Glutamatergic neuron (in vitro differentiated cells): Measurements from ENCODE around the gene TRIM29. TPM values are rescaled to one million over a fixed set of nuclear protein-coding genes. Genes with fewer than 3 reads are reported as not detected.

Source experiments
- DNase-seq: peaks from one replicate; pipeline ENCODE4 v3.0.0; 2022
- H3K27ac Mint-ChIP-seq: one replicate; pipeline ENCODE4 v1.8.0; 2020; ENCODE audit warnings: mild to moderate bottlenecking, mixed read lengths, inconsistent platforms; ENCODE audit not compliant: unreplicated experiment
- H3K27me3 Mint-ChIP-seq: one replicate; pipeline ENCODE4 v1.8.0; 2020; ENCODE audit warnings: mild to moderate bottlenecking, moderate library complexity, mixed read lengths, inconsistent platforms; ENCODE audit not compliant: unreplicated experiment
- H3K36me3 Mint-ChIP-seq: one replicate; pipeline ENCODE4 v1.8.0; 2020; ENCODE audit warnings: mild to moderate bottlenecking, mixed read lengths, inconsistent platforms; ENCODE audit not compliant: unreplicated experiment
- H3K4me1 Mint-ChIP-seq: one replicate; pipeline ENCODE4 v1.8.0; 2020; ENCODE audit warnings: mild to moderate bottlenecking, low read depth, mixed read lengths, inconsistent platforms; ENCODE audit not compliant: unreplicated experiment
- H3K4me3 Mint-ChIP-seq: one replicate; pipeline ENCODE4 v1.8.0; 2020; ENCODE audit warnings: mild to moderate bottlenecking, mixed read lengths, inconsistent platforms; ENCODE audit not compliant: unreplicated experiment
- H3K9me3 Mint-ChIP-seq: one replicate; pipeline ENCODE4 v1.8.0; 2020; ENCODE audit warnings: mild to moderate bottlenecking, moderate library complexity, mixed read lengths, inconsistent platforms; ENCODE audit not compliant: unreplicated experiment
- total RNA-seq: library from RNA; stranded (reverse); fragmentation: NEBNext Ultra II Directional; extraction: Animal tissue kit (Norgen Biotek cat#: 25700); gene quantifications from one replicate; pipeline ENCODE4 v1.2.1, GENCODE V29; 2021; ENCODE audit not compliant: unreplicated experiment
- TF ChIP-seq, protein P1 (sequence below): fragments of 200-600 bp; sonication (generic); IDR thresholded peaks from one replicate; pipeline ENCODE4 v1.5.0; 2021; ENCODE audit not compliant: partially characterized antibody, unreplicated experiment

Gene TRIM29
- total RNA-seq, 1 donor from 2014 or later: not detected

DNA sequence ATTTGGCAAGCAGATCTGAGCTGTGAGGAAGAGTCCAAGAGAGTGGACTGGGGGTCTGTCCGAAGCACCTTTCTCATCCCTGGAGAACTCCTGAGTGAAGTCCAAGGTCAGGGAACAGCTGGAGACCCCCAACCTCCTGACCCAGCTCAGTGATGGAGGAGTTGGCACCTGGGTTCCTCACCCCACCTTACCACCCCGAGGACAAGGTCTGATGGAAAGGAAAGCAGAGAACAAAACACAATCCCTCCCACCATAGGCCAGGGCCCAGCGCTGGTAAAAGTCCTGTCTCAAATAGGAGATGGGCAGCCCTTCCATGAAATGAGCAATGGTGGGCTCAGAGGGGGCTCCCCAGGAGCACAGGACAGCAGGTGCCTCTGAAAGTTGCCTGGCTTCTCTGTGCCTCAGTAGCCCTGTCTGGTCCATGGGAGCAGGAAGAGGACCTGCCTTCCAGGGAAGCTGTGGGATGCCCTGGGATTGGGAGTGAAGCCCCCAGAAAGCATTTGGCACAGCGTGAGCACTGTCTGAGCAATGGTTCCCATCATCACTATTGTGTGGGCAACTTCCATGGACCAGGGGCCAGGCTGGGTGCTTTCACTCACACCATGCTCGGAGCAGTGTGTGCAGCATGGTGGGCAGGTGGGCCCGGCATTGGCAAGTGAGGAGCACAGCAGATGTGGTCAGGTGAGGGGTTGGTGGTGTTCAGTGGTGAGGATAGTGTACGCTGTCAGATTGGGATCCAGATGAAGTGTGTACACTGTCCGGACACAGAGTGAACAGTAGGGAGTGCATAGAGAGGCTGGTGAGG lies 7.5 kb downstream of the TRIM29 start:
- Mint-ChIP-seq H3K27ac (no peak overlapping the region), H3K4me1 (peaks cover 1% of the 10 kb centered on the region), H3K27me3 (peaks cover 22% of the 10 kb centered on the region), H3K4me3 (no peak overlapping the region), H3K9me3 (peaks cover 10% of the 10 kb centered on the region), H3K36me3 (peaks cover 6% of the 10 kb centered on the region)
- DNase-seq: peak; percentile 2
- TF ChIP-seq, protein P1, sequence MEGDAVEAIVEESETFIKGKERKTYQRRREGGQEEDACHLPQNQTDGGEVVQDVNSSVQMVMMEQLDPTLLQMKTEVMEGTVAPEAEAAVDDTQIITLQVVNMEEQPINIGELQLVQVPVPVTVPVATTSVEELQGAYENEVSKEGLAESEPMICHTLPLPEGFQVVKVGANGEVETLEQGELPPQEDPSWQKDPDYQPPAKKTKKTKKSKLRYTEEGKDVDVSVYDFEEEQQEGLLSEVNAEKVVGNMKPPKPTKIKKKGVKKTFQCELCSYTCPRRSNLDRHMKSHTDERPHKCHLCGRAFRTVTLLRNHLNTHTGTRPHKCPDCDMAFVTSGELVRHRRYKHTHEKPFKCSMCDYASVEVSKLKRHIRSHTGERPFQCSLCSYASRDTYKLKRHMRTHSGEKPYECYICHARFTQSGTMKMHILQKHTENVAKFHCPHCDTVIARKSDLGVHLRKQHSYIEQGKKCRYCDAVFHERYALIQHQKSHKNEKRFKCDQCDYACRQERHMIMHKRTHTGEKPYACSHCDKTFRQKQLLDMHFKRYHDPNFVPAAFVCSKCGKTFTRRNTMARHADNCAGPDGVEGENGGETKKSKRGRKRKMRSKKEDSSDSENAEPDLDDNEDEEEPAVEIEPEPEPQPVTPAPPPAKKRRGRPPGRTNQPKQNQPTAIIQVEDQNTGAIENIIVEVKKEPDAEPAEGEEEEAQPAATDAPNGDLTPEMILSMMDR: no peak

GRCh38 chr11:120129570-120129969 lies 8.3 kb downstream of the TRIM29 start:
- peaks cover 6% of the 10 kb centered on the region for H3K36me3 Mint-ChIP-seq
- peak; percentile 4 for DNase-seq
- no peak overlapping the region for H3K27ac Mint-ChIP-seq
- peaks cover 10% of the 10 kb centered on the region for H3K9me3 Mint-ChIP-seq
- peaks cover 20% of the 10 kb centered on the region for H3K27me3 Mint-ChIP-seq
- no peak overlapping the region for H3K4me3 Mint-ChIP-seq
- peaks cover 1% of the 10 kb centered on the region for H3K4me1 Mint-ChIP-seq
- TF ChIP-seq, protein P1: no peak

- peak; percentile 7 for DNase-seq
- H3K4me3 Mint-ChIP-seq: no peak overlapping the region
- peaks cover 6% of the 10 kb centered on the region for H3K36me3 Mint-ChIP-seq
- TF ChIP-seq, protein P1: no peak
- H3K9me3 Mint-ChIP-seq: peaks cover 8% of the 10 kb centered on the region
- H3K27me3 Mint-ChIP-seq: peaks cover 17% of the 10 kb centered on the region
- no peak overlapping the region for H3K27ac Mint-ChIP-seq
- peaks cover 1% of the 10 kb centered on the region for H3K4me1 Mint-ChIP-seq
Observed at GRCh38 chr11:120128392-120129119, 9.4 kb downstream of the TRIM29 start.

DNA sequence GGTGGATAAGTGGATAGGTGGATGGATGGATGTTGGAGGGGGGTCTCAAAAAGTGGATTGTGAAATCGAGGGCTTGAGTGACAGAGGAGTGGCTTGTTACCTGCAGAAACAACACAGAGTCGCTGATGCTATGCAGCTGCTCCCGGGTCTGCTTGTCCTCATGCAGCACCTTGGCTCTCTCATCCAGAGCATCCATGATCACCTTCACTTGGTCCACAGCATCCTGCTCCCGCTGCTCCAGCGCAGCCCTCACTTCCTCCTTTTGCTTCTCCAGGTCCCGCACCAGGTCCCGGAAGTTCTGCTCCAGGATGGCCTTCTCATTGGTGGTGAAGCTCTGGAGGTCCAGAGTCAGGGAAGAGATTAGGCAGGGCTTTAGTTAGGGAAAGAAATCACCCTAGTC lies 10.7 kb downstream of the TRIM29 start:
- Mint-ChIP-seq H3K36me3 (peaks cover 6% of the 10 kb centered on the region), H3K4me1 (peaks cover 1% of the 10 kb centered on the region), H3K9me3 (peaks cover 6% of the 10 kb centered on the region), H3K4me3 (no peak overlapping the region), H3K27me3 (peaks cover 19% of the 10 kb centered on the region), H3K27ac (no peak overlapping the region)
- no peak for DNase-seq
- TF ChIP-seq, protein P1: no peak

DNA sequence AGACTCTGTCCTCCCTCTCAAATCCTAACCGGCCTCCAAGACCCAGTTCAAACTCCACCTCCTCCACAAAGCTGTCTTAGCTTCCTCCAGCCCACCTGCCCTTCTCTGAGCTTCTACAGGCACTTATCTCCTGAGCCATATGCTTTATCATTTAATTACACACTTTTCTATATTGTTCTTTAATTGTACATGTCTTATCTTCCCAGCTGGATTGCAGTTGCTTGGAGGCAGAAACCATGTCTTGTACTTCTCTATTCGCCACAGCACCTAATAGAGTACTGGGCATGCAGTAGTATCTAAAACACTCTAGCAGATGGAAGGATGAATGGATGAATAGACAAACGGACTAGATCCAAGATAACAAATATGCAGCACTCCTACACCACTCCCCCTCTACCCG lies 11.3 kb downstream of the TRIM29 start:
- Mint-ChIP-seq H3K9me3 (peaks cover 6% of the 10 kb centered on the region), H3K4me3 (no peak overlapping the region), H3K4me1 (peaks cover 1% of the 10 kb centered on the region), H3K36me3 (peaks cover 6% of the 10 kb centered on the region), H3K27me3 (peaks cover 17% of the 10 kb centered on the region), H3K27ac (no peak overlapping the region)
- no peak for DNase-seq
- TF ChIP-seq, protein P1: no peak
